Measurements from ENCODE around the gene CD55.

- TF ChIP-seq CTCF (IDR thresholded peaks at IDR 0.05): no peak
- no peak for TF ChIP-seq POLR2A (IDR thresholded peaks at IDR 0.05)
These were observed 44.2 kb upstream of the CD55 start for GRCh38 chr1:207277241-207277640.

All from right lobe of liver (tissue), 4 donors.